Peyer's patch (tissue), 4 donors: Measurements from ENCODE around the gene AKAP6. TPM values are rescaled to one million over a fixed set of nuclear protein-coding genes. Genes with fewer than 3 reads are reported as not detected.
A peak's percentile ranks its signal among the peaks of the same experiment; 100 is the strongest.

Experiments
- DNase-seq, 3 donors: peaks; one replicate each; pipeline ENCODE4 v3.0.0-alpha.2; 2017 to 2019
- H3K27ac ChIP-seq, 4 donors: fragments of 200-600 bp; sonication (generic); one replicate each; pipeline ENCODE4 v1.5.1; 2016 to 2019
- H3K27me3 ChIP-seq, 2 donors: fragments of 200-600 bp; sonication (generic); one replicate each; pipeline ENCODE4 v1.5.1; 2019
- H3K36me3 ChIP-seq, 3 donors: fragments of 200-600 bp; sonication (generic); one replicate each; pipeline ENCODE4 v1.5.1; 2016 to 2019
- H3K4me1 ChIP-seq, 4 donors: fragments of 200-600 bp; sonication (generic); one replicate each; pipeline ENCODE4 v1.5.1; 2016 to 2019
- H3K4me3 ChIP-seq, 4 donors: fragments of 200-600 bp; sonication (generic); 1 replicate in 3 of 4; 2 replicates in 1 of 4; pipeline ENCODE4 v1.5.1; 2016 to 2019; ENCODE audit warnings: mild to moderate bottlenecking in 1 of 4
- H3K9me3 ChIP-seq, 4 donors: fragments of 200-600 bp; sonication (generic); one replicate each; pipeline ENCODE4 v1.5.1; 2016 to 2019; ENCODE audit warnings: mild to moderate bottlenecking in 1 of 4
- POLR2A ChIP-seq, 2 donors: fragments of 450-650 bp; IDR thresholded peaks; one replicate each; pipeline ENCODE4 v1.5.1; 2017; ENCODE audit warnings: antibody characterized with exemption in 2 of 2, mild to moderate bottlenecking in 2 of 2, moderate library complexity in 2 of 2
- total RNA-seq, 4 donors: library from RNA; depleted of rRNA; stranded (reverse); fragments of >200 nt; gene quantifications; one replicate each; pipeline ENCODE4 v1.1.0, GENCODE V29; 2016
- TF ChIP-seq, protein P1 (sequence below), 6 experiments: fragments of 450-650 bp in 4 of 6; fragments of 200-600 bp in 2 of 6; sonication (generic) in 1 of 6; IDR thresholded peaks; one replicate each; pipeline ENCODE4 v1.5.1; 2017 to 2019; ENCODE audit warnings: antibody characterized with exemption in 6 of 6, mild to moderate bottlenecking in 3 of 6, moderate library complexity in 1 of 6

AKAP6 gene
- total RNA-seq, 4 donors from 2014 or later = 7.6 to 21.5 (median 12.2) TPM

DNA sequence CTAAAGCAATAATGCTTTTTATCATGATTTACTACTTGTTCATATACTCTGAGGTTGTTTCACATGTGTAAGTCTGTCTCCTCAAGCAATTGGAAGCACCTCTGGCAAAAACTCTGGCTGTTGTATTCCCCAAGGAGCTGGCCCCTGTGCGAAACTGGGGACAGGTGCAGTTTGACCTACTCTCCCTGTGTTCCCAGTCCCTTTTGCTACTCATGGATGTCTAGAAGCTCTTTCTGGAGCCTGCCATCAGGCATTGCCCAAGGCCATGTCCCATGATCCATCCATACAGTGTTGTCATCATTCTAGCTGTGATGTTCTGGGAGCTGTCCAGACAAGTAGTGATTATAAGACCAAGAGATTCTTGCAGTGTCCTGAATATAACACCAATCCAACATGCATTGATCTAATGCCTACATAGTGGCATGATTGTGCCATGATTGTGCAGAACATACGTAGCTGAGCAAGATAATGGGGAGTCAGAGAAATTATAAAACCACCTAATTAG is 14.9 kb downstream of the AKAP6 start:
- Histone ChIP-seq H3K9me3 (no peaks in the 10 kb centered on the region), H3K27ac (no peak overlapping the region), H3K4me1 (no peaks in the 10 kb centered on the region), H3K4me3 (no peak overlapping the region), H3K27me3 (no peaks in the 10 kb centered on the region), H3K36me3 (no peaks in the 10 kb centered on the region)
- DNase-seq = no peak
- TF ChIP-seq POLR2A (IDR thresholded peaks at IDR 0.05) = no peak
- TF ChIP-seq, protein P1, sequence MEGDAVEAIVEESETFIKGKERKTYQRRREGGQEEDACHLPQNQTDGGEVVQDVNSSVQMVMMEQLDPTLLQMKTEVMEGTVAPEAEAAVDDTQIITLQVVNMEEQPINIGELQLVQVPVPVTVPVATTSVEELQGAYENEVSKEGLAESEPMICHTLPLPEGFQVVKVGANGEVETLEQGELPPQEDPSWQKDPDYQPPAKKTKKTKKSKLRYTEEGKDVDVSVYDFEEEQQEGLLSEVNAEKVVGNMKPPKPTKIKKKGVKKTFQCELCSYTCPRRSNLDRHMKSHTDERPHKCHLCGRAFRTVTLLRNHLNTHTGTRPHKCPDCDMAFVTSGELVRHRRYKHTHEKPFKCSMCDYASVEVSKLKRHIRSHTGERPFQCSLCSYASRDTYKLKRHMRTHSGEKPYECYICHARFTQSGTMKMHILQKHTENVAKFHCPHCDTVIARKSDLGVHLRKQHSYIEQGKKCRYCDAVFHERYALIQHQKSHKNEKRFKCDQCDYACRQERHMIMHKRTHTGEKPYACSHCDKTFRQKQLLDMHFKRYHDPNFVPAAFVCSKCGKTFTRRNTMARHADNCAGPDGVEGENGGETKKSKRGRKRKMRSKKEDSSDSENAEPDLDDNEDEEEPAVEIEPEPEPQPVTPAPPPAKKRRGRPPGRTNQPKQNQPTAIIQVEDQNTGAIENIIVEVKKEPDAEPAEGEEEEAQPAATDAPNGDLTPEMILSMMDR (IDR thresholded peaks at IDR 0.05) = no peak

DNA sequence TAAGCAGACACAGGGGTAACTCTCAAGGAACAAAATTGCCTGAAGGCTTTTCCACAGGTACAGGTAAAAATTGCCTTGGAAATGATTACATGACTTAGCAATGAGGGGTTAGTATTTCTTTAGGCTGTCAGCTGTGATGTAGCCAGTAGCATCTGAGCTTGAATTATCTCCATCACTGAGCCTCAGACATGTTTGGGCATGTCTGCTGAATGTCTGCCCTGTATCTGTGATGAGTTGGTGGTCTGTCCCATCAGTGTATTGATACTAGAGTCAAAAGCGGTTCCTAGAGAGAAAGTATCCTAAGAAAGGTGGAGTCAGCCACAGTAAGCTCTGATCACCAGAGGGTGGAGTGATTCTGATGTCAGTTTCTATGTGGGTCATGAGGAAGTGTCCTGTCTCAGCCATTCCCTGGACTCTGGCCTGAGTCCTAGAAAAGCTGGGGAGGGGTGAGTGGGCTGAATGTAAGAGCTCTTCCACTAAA is 16.3 kb downstream of the AKAP6 start:
- TF ChIP-seq, protein P1 (IDR thresholded peaks at IDR 0.05) = peak in 1 of 6 experiments; percentile 8
- no peak for TF ChIP-seq POLR2A (IDR thresholded peaks at IDR 0.05)

DNA sequence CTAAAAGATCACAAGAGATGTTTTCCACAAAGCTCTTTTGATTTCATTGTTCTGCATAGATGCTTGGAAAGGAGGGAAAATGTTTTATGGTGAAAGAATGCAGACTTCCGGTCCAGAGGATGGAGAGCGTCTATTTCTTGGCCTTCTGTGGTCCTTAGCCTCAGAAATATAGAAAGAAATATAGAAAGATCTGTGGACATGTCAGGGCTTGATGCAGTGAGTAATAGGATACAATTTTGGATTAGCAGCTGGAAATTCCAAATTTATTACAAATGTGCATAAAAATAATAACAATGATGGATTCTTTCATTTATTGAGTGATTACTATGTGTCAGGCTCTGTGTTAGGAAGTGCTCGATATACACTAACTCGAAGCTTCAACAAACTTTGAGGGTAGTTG is 20.2 kb downstream of the AKAP6 start:
- H3K4me1 ChIP-seq = no peaks in the 10 kb centered on the region
- H3K36me3 ChIP-seq = no peaks in the 10 kb centered on the region
- TF ChIP-seq POLR2A (IDR thresholded peaks at IDR 0.05) = no peak
- TF ChIP-seq, protein P1 (IDR thresholded peaks at IDR 0.05) = no peak
- no peak overlapping the region for H3K4me3 ChIP-seq
- DNase-seq = no peak
- H3K27me3 ChIP-seq = no peaks in the 10 kb centered on the region
- no peak overlapping the region for H3K27ac ChIP-seq
- no peaks in the 10 kb centered on the region for H3K9me3 ChIP-seq

More for the DNA sequence above, 16.3 kb downstream of the AKAP6 start:
- Histone ChIP-seq H3K36me3 (no peaks in the 10 kb centered on the region), H3K9me3 (no peaks in the 10 kb centered on the region), H3K4me3 (no peak overlapping the region), H3K27me3 (no peaks in the 10 kb centered on the region), H3K4me1 (no peaks in the 10 kb centered on the region), H3K27ac (no peak overlapping the region)
- DNase-seq = peak in 1 of 3 donors; percentile 48

DNA sequence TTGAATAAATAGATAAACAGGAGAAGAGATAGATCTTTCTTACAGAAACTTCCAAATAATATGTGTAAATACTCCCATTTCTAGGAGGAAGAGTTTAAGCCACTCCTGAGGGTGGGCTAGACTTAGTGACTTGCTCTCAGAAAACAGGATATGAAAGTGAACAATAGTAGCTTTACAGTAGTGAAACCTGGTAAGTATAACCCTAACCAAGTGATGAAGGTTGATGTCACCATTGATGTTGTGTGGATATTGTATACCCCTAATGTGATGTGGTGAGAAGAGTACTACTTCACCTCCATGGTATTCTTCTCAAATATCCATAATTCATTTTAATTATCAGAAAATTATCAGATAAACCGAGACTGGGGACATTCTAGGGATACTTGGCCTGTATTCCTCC is 20.9 kb downstream of the AKAP6 start:
- no peak for DNase-seq
- Histone ChIP-seq H3K27me3 (no peaks in the 10 kb centered on the region), H3K27ac (no peak overlapping the region), H3K9me3 (no peaks in the 10 kb centered on the region), H3K4me1 (no peaks in the 10 kb centered on the region), H3K36me3 (no peaks in the 10 kb centered on the region), H3K4me3 (no peak overlapping the region)
- TF ChIP-seq, protein P1 (IDR thresholded peaks at IDR 0.05) = no peak
- TF ChIP-seq POLR2A (IDR thresholded peaks at IDR 0.05) = no peak

DNA sequence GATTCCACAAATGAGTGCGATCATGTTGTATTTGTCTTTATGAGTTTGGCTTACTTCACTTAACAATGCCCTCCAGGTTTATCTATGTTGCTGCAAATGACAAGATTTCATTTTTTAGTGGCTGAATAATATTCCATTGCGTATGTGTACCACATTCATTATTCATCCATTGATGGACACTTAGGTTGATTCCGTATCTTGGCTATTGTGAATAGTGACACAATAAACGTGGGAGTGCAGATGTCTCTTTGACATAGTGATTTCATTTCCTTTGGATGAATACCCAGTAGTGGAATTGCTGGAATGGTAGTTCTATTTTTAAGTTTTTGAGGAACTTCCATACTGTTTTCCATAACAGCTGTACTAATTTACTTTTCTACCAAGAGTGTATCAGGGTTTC is 23.5 kb downstream of the AKAP6 start:
- no peak overlapping the region for H3K27ac ChIP-seq
- TF ChIP-seq, protein P1 (IDR thresholded peaks at IDR 0.05) = no peak
- TF ChIP-seq POLR2A (IDR thresholded peaks at IDR 0.05) = no peak

DNA sequence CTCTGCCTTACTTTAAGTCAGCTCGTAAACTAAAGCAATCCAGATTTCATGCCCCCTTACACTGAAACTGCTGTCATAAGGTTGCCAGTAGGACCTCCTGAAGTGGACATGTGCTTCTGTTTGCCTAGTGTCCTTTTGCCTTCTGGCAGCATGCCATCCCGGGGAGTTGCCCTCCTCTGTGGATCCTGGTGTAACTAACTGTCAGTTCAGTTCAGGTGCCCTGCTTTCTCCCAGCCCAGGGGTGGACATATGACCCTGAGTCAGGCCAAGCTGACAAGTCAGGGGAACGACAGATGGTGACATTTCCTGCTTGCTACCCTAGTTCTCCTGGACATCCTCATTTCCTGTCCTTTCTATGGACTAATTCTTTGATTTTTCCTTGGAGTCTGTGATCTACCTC is 25.6 kb downstream of the AKAP6 start:
- H3K27me3 ChIP-seq = no peaks in the 10 kb centered on the region
- DNase-seq = no peak
- TF ChIP-seq, protein P1 (IDR thresholded peaks at IDR 0.05) = no peak
- TF ChIP-seq POLR2A (IDR thresholded peaks at IDR 0.05) = no peak
- H3K36me3 ChIP-seq = no peaks in the 10 kb centered on the region
- H3K4me1 ChIP-seq = no peaks in the 10 kb centered on the region
- H3K27ac ChIP-seq = no peak overlapping the region
- no peak overlapping the region for H3K4me3 ChIP-seq
- no peaks in the 10 kb centered on the region for H3K9me3 ChIP-seq

More for the DNA sequence above, 23.5 kb downstream of the AKAP6 start:
- Histone ChIP-seq H3K27me3 (no peaks in the 10 kb centered on the region), H3K36me3 (no peaks in the 10 kb centered on the region), H3K4me1 (no peaks in the 10 kb centered on the region), H3K4me3 (no peak overlapping the region), H3K9me3 (no peaks in the 10 kb centered on the region)
- DNase-seq = no peak
